ENCODE results near the gene MATN3. TPM values are rescaled to one million over a fixed set of nuclear protein-coding genes. Genes with fewer than 3 reads are reported as not detected.

MATN3 gene
- total and polyA plus RNA-seq, 2 of the 8 experiments (the other 6 are each of a cell fraction or from before 2014, with no cell fraction given) = 3.0 to 9.9 TPM

GRCh38 chr2:19949071-19949470 lies 63.4 kb downstream of the MATN3 start:
- Histone ChIP-seq H3K9ac (replicated peaks in 1 of 4; ENCODE audit: extremely low read depth in 1 of 4, low read depth in 3 of 4, low read length in 3 of 4) (no peak overlapping the region), H4K8ac (ENCODE audit: extremely low read depth, insufficient read depth, low read length) (no peak overlapping the region), H3K4me2 (ENCODE audit: insufficient read depth in 1 of 2, low read depth in 2 of 2, low read length in 2 of 2) (no peak overlapping the region), H3K9me3 (ENCODE audit: insufficient read depth in 2 of 2, low read depth in 1 of 2, low read length in 1 of 2) (no peaks in the 10 kb centered on the region), H2BK120ac (replicated peaks; ENCODE audit: low read depth, low read length) (no peak overlapping the region), H3K4me1 (replicated peaks in 1 of 4; ENCODE audit: control insufficient read depth in 3 of 4, insufficient read depth in 4 of 4, low read length in 3 of 4) (peaks cover 0 to 4% (median 2%) of the 10 kb centered on the region in 4 experiments; a peak in 4 of 7 replicates), H2BK5ac (ENCODE audit: low read depth, low read length) (no peak overlapping the region), H2AFZ (ENCODE audit: low read length) (no peak overlapping the region), H2BK15ac (ENCODE audit: low read length) (no peak overlapping the region), H3K27ac (ENCODE audit: low read depth, low read length) (no peak overlapping the region), H3K27me3 (replicated peaks in 1 of 4; ENCODE audit: control insufficient read depth in 3 of 4, extremely low read depth in 1 of 4, insufficient read depth in 3 of 4, low read length in 3 of 4) (no peaks in the 10 kb centered on the region), H3K4ac (replicated peaks; ENCODE audit: insufficient read length, low read depth, low read length) (no peak overlapping the region), H3K4me3 (ENCODE audit: extremely low read depth in 1 of 4, insufficient read depth in 2 of 4, low read depth in 3 of 4, low read length in 4 of 4) (no peak overlapping the region), H2BK20ac (ENCODE audit: low read length) (no peak overlapping the region), H3K23me2 (ENCODE audit: low read depth, low read length) (no peaks in the 10 kb centered on the region), H2BK12ac (ENCODE audit: low read depth, low read length) (no peak overlapping the region), H3K18ac (ENCODE audit: extremely low read depth, low read length) (no peak overlapping the region), H3K79me2 (ENCODE audit: control insufficient read depth in 1 of 2, insufficient read depth in 2 of 2, low read length in 2 of 2) (no peaks in the 10 kb centered on the region), H4K20me1 (replicated peaks in 1 of 2; ENCODE audit: control insufficient read depth in 1 of 2, insufficient read depth in 2 of 2, low read length in 2 of 2) (no peaks in the 10 kb centered on the region), H3K14ac (ENCODE audit: insufficient read length) (no peak overlapping the region), H3K79me1 (ENCODE audit: low read depth, low read length) (no peaks in the 10 kb centered on the region), H2AK5ac (ENCODE audit: low read depth, low read length) (no peak overlapping the region), H4K5ac (ENCODE audit: insufficient read length, low read depth, low read length) (no peak overlapping the region), H3K23ac (ENCODE audit: insufficient read length) (no peak overlapping the region), H3K56ac (replicated peaks; ENCODE audit: insufficient read length, low read depth, low read length) (no peak overlapping the region), H3K36me3 (ENCODE audit: control insufficient read depth in 2 of 4, insufficient read depth in 4 of 4, low read length in 3 of 4) (peaks cover 0 to 20% (median 1%) of the 10 kb centered on the region in 4 experiments; a peak in 5 of 8 replicates), H4K91ac (replicated peaks; ENCODE audit: insufficient read length, low read length) (no peak overlapping the region)
- ChIA-PET CTCF (ENCODE audit: partially characterized antibody) (interaction anchor here (0.6 to 1.1 kb wide), 4 partner anchors 10 to 294 kb away, joined by 3 to 7 read pairs (median 3); no protein-coding TSS in a partner anchor), POLR2A (ENCODE audit: partially characterized antibody) (interaction anchor here (0.6 kb wide), 1 partner anchor 200 kb away, joined by 3 read pairs; no protein-coding TSS in a partner anchor)
- FAIRE-seq (no peak), DNase-seq (ENCODE audit: low read depth in 1 of 2, low spot score in 2 of 2) (no peak)
- TF ChIP-seq CHD7 (IDR thresholded peaks at IDR 0.05; ENCODE audit: insufficient replicate concordance, low read length) = no peak

Data from H1 (cell line).